ENCODE results near the gene HTT-AS.

Gene HTT-AS

DNA sequence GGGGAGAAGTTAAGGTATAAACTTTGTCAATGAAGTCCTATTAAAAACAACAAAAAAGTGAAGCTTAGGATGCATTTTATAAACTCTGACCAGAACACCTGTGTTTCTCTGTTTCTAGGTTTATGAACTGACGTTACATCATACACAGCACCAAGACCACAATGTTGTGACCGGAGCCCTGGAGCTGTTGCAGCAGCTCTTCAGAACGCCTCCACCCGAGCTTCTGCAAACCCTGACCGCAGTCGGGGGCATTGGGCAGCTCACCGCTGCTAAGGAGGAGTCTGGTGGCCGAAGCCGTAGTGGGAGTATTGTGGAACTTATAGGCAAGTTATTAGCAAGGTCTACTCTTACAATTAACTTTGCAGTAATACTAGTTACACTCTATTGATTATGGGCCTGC is 46.8 kb upstream of the HTT-AS start:
- H3K9ac ChIP-seq (ENCODE audit: low read length): no peak overlapping the region
- no peaks in the 10 kb centered on the region for H3K79me2 ChIP-seq (ENCODE audit: low read length)
- no peaks in the 10 kb centered on the region for H3K9me3 ChIP-seq (ENCODE audit: insufficient read depth, low read length)
- peaks cover 70% of the 10 kb centered on the region for H3K36me3 ChIP-seq (replicated peaks; ENCODE audit: low read depth, low read length)
- no peak overlapping the region for H3K4me3 ChIP-seq (ENCODE audit: low read length)
- no peaks in the 10 kb centered on the region for H3K4me1 ChIP-seq (ENCODE audit: low read length)
- no peak overlapping the region for H2AFZ ChIP-seq (ENCODE audit: low read depth, low read length)
- TF ChIP-seq, protein P1, sequence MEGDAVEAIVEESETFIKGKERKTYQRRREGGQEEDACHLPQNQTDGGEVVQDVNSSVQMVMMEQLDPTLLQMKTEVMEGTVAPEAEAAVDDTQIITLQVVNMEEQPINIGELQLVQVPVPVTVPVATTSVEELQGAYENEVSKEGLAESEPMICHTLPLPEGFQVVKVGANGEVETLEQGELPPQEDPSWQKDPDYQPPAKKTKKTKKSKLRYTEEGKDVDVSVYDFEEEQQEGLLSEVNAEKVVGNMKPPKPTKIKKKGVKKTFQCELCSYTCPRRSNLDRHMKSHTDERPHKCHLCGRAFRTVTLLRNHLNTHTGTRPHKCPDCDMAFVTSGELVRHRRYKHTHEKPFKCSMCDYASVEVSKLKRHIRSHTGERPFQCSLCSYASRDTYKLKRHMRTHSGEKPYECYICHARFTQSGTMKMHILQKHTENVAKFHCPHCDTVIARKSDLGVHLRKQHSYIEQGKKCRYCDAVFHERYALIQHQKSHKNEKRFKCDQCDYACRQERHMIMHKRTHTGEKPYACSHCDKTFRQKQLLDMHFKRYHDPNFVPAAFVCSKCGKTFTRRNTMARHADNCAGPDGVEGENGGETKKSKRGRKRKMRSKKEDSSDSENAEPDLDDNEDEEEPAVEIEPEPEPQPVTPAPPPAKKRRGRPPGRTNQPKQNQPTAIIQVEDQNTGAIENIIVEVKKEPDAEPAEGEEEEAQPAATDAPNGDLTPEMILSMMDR (IDR thresholded peaks at IDR 0.05; ENCODE audit: low read depth, low read length): no peak
- TF ChIP-seq EZH2phosphoT487 (IDR thresholded peaks at IDR 0.05; ENCODE audit: low read depth): no peak
- H3K27ac ChIP-seq (ENCODE audit: low read length): no peak overlapping the region
- no peaks in the 10 kb centered on the region for H3K27me3 ChIP-seq (ENCODE audit: low read depth, low read length)
- H3K4me2 ChIP-seq (ENCODE audit: low read length): no peak overlapping the region
- 0 out of 2 replicates have a peak, but pooled peaks cover 3% of the 10 kb centered on the region for H4K20me1 ChIP-seq (ENCODE audit: insufficient read depth, low read length)

DNA sequence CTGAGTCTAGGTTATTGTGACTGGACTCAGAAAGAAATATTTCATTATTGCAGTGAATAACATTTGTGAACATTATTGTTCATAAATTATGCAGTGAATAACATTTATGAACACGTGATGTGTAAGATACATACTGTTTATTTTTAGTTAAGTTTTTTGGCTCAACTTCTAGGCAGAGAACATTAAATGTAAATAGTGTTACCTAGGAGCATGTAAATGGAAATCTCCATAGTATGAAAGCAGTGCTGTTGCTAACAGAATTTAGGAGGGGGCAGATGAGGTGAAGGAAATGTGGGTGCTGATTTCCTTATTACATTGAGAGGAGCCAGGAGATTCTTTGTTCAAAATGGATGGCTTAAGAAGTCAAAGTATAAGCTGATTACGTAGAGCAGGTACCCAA is 45.1 kb upstream of the HTT-AS start:
- Histone ChIP-seq H3K36me3 (replicated peaks; ENCODE audit: low read depth, low read length) (peaks cover 76% of the 10 kb centered on the region), H3K27ac (ENCODE audit: low read length) (no peak overlapping the region), H2AFZ (ENCODE audit: low read depth, low read length) (no peak overlapping the region), H3K9ac (ENCODE audit: low read length) (no peak overlapping the region), H3K4me1 (ENCODE audit: low read length) (no peaks in the 10 kb centered on the region), H3K27me3 (ENCODE audit: low read depth, low read length) (no peaks in the 10 kb centered on the region), H3K9me3 (ENCODE audit: insufficient read depth, low read length) (no peaks in the 10 kb centered on the region), H4K20me1 (ENCODE audit: insufficient read depth, low read length) (peaks cover 9% of the 10 kb centered on the region), H3K4me3 (ENCODE audit: low read length) (no peak overlapping the region), H3K79me2 (ENCODE audit: low read length) (no peaks in the 10 kb centered on the region), H3K4me2 (ENCODE audit: low read length) (no peak overlapping the region)
- TF ChIP-seq, protein P1 (IDR thresholded peaks at IDR 0.05; ENCODE audit: low read depth, low read length): no peak
- TF ChIP-seq EZH2phosphoT487 (IDR thresholded peaks at IDR 0.05; ENCODE audit: low read depth): no peak

DNA sequence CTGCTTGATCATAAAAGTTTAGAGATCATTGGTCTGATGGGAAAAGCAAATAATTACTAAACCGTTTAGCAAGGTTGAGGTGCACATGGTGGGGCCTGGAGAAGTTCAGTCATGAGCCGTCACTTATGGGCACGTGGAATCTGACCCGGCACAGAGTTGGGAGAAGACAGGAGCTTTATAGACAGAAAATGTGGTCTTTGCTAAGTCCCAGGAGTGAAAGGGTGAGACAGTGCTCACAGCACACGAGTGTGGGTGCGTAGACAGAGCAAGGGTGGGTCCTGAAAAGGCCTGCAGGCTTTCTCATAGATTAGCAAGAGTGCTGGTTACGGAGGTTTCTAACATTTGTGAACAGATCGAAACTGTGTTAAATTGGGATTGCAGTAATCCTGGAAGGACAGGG is 44.0 kb upstream of the HTT-AS start:
- H2AFZ ChIP-seq (ENCODE audit: low read depth, low read length): no peak overlapping the region
- peaks cover 13% of the 10 kb centered on the region for H4K20me1 ChIP-seq (ENCODE audit: insufficient read depth, low read length)

DNA sequence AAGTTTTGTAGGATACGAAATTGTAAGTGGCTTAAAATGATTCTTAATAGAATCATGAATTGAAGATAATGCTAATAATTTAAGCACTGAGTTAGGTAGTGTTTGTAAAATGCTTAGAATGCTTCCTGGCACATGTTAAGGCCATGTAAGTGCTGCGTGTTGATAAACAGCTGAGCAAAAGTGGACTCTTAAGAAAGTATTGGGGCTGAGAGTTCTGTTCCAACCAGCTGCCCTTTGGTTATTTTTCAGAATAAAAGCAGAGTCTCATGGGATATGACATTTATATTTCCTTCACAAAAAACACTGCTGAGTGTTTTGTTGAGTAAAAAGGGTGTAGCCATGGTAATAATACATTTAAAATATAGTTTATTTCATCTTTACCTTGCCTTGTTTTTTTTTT is 42.6 kb upstream of the HTT-AS start:
- H3K36me3 ChIP-seq (replicated peaks; ENCODE audit: low read depth, low read length): peaks cover 69% of the 10 kb centered on the region
- H3K4me3 ChIP-seq (ENCODE audit: low read length): no peak overlapping the region
- TF ChIP-seq, protein P1 (IDR thresholded peaks at IDR 0.05; ENCODE audit: low read depth, low read length): no peak
- no peak for TF ChIP-seq EZH2phosphoT487 (IDR thresholded peaks at IDR 0.05; ENCODE audit: low read depth)
- no peaks in the 10 kb centered on the region for H3K4me1 ChIP-seq (ENCODE audit: low read length)
- H3K27me3 ChIP-seq (ENCODE audit: low read depth, low read length): no peaks in the 10 kb centered on the region
- no peak overlapping the region for H3K9ac ChIP-seq (ENCODE audit: low read length)
- H3K9me3 ChIP-seq (ENCODE audit: insufficient read depth, low read length): no peaks in the 10 kb centered on the region
- H3K4me2 ChIP-seq (ENCODE audit: low read length): no peak overlapping the region
- peaks cover 23% of the 10 kb centered on the region for H4K20me1 ChIP-seq (ENCODE audit: insufficient read depth, low read length)
- H2AFZ ChIP-seq (ENCODE audit: low read depth, low read length): no peak overlapping the region
- H3K79me2 ChIP-seq (ENCODE audit: low read length): peaks cover 10% of the 10 kb centered on the region
- H3K27ac ChIP-seq (ENCODE audit: low read length): no peak overlapping the region

More for the DNA sequence above, 44.0 kb upstream of the HTT-AS start:
- Histone ChIP-seq H3K36me3 (replicated peaks; ENCODE audit: low read depth, low read length) (peaks cover 70% of the 10 kb centered on the region), H3K9me3 (ENCODE audit: insufficient read depth, low read length) (no peaks in the 10 kb centered on the region), H3K9ac (ENCODE audit: low read length) (no peak overlapping the region), H3K4me1 (ENCODE audit: low read length) (no peaks in the 10 kb centered on the region), H3K4me2 (ENCODE audit: low read length) (no peak overlapping the region), H3K79me2 (ENCODE audit: low read length) (no peaks in the 10 kb centered on the region), H3K4me3 (ENCODE audit: low read length) (no peak overlapping the region), H3K27ac (ENCODE audit: low read length) (no peak overlapping the region), H3K27me3 (ENCODE audit: low read depth, low read length) (no peaks in the 10 kb centered on the region)
- TF ChIP-seq EZH2phosphoT487 (IDR thresholded peaks at IDR 0.05; ENCODE audit: low read depth): no peak
- TF ChIP-seq, protein P1 (IDR thresholded peaks at IDR 0.05; ENCODE audit: low read depth, low read length): no peak
